Measurements from ENCODE around the gene PCDH9.

DNA sequence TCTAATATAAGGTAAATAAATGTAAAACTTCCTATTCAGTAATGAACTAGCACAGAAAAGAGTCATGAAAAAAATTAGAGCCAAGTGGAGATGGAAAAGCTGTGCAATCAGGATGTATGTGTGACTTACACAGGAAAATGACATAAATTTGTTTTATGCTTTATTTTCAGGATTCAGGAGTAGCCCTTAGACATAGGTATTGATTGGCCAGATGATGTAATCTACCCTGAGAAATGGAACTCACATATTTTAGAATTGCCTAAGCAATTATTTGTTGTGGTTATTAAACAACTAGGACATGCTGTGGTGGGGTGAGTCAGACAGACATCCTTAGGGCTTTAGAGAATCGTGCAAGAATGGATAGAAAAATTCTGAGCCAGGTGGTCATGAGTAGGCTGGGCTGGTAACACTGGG, 110.6 kb downstream of the PCDH9 start:
- TF ChIP-seq, protein P1, sequence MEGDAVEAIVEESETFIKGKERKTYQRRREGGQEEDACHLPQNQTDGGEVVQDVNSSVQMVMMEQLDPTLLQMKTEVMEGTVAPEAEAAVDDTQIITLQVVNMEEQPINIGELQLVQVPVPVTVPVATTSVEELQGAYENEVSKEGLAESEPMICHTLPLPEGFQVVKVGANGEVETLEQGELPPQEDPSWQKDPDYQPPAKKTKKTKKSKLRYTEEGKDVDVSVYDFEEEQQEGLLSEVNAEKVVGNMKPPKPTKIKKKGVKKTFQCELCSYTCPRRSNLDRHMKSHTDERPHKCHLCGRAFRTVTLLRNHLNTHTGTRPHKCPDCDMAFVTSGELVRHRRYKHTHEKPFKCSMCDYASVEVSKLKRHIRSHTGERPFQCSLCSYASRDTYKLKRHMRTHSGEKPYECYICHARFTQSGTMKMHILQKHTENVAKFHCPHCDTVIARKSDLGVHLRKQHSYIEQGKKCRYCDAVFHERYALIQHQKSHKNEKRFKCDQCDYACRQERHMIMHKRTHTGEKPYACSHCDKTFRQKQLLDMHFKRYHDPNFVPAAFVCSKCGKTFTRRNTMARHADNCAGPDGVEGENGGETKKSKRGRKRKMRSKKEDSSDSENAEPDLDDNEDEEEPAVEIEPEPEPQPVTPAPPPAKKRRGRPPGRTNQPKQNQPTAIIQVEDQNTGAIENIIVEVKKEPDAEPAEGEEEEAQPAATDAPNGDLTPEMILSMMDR (conservative IDR thresholded peaks at IDR 0.05; ENCODE audit: low read depth, low read length) = no peak
- TF ChIP-seq EZH2 (IDR thresholded peaks at IDR 0.05; ENCODE audit: borderline replicate concordance, low read depth, low read length, poor library complexity, severe bottlenecking) = no peak

Measured in A673 (cell line).